Measurements from ENCODE around the gene QRICH2. TPM values are rescaled to one million over a fixed set of nuclear protein-coding genes. Genes with fewer than 3 reads are reported as not detected.

The QRICH2 gene
- total RNA-seq, 1 donor from 2014 or later = 3.8 TPM

DNA sequence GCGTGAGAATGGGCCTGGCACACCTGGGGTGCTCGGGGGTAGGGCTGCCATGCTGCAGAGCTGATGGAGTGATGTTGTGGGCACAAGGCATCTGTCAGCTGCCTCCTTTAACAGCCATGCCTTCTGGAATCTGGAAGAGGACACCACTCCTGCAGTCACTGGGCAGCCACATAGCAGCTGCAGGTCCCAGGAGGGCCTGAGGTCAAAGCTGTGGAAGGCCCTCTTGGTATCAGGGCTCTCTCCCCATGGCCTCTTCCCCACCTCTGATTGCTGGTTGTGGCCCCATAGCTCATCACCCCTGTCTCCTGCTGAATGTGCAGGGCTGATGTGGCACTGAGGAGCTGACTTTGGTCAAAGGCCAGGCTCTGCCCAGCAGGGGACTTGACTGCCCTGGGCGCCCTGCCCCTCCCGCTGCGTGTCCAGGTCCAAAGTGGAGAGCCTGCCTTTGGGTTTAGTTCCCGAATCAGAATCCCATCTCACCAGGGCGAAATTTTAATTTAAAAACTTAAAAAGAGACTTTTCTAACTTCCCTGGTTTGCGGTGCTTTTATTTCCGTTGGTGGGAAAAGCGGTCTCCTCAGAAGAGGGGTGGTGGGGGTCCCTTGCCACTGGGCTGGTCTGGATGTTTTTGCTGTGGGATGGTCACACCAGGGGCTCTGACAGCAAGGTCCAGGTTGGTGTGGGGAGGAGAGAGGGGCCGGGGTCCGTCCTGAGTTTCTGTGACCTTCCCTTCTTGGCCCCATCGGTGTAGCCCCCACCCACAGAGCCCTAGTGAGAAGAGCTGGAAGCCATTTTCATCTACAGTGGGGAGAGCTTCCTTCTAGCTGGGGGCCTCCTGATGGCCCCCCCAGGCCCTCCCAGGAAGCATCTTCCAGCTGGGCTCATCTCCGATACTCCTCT is 37.1 kb downstream of the QRICH2 start:
- Histone ChIP-seq H4K20me1 (ENCODE audit: insufficient read depth, low read length) (peaks cover 13% of the 10 kb centered on the region), H3K4me1 (ENCODE audit: insufficient read depth, low read length) (peaks cover 8% of the 10 kb centered on the region), H3K9ac (ENCODE audit: low read length) (no peak overlapping the region), H3K36me3 (ENCODE audit: insufficient read depth, low read length) (peaks cover 4% of the 10 kb centered on the region), H3K27ac (ENCODE audit: low read depth, low read length) (no peak overlapping the region), H2AFZ (ENCODE audit: low read depth, low read length) (no peak overlapping the region), H3K9me3 (ENCODE audit: insufficient read depth, low read depth, low read length) (no peaks in the 10 kb centered on the region), H3K4me3 (ENCODE audit: insufficient read depth, low read depth, low read length) (no peak overlapping the region), H3K79me2 (ENCODE audit: insufficient read depth, low read length) (peaks cover 39% of the 10 kb centered on the region), H3K4me2 (ENCODE audit: low read length) (no peak overlapping the region), H3K27me3 (ENCODE audit: insufficient read depth, low read length) (no peaks in the 10 kb centered on the region)
- Mint-ChIP-seq H3K36me3 (ENCODE audit: low read depth, unreplicated experiment) (no peaks in the 10 kb centered on the region), H3K4me3 (ENCODE audit: unreplicated experiment) (no peak overlapping the region), H3K4me1 (ENCODE audit: low read depth, unreplicated experiment) (peaks cover 14% of the 10 kb centered on the region), H3K27ac (ENCODE audit: unreplicated experiment) (no peak overlapping the region), H3K9me3 (ENCODE audit: unreplicated experiment) (no peaks in the 10 kb centered on the region), H3K27me3 (ENCODE audit: low read depth, unreplicated experiment) (no peaks in the 10 kb centered on the region)
- DNase-seq (ENCODE audit: low read depth) (no peak), FAIRE-seq (no peak)
- no peak for TF ChIP-seq EZH2 (IDR thresholded peaks at IDR 0.05; ENCODE audit: insufficient read depth, low read length)
- TF ChIP-seq, protein P1, sequence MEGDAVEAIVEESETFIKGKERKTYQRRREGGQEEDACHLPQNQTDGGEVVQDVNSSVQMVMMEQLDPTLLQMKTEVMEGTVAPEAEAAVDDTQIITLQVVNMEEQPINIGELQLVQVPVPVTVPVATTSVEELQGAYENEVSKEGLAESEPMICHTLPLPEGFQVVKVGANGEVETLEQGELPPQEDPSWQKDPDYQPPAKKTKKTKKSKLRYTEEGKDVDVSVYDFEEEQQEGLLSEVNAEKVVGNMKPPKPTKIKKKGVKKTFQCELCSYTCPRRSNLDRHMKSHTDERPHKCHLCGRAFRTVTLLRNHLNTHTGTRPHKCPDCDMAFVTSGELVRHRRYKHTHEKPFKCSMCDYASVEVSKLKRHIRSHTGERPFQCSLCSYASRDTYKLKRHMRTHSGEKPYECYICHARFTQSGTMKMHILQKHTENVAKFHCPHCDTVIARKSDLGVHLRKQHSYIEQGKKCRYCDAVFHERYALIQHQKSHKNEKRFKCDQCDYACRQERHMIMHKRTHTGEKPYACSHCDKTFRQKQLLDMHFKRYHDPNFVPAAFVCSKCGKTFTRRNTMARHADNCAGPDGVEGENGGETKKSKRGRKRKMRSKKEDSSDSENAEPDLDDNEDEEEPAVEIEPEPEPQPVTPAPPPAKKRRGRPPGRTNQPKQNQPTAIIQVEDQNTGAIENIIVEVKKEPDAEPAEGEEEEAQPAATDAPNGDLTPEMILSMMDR (IDR thresholded peaks at IDR 0.05; ENCODE audit: insufficient read depth, low read depth, low read length) = no peak

DNA sequence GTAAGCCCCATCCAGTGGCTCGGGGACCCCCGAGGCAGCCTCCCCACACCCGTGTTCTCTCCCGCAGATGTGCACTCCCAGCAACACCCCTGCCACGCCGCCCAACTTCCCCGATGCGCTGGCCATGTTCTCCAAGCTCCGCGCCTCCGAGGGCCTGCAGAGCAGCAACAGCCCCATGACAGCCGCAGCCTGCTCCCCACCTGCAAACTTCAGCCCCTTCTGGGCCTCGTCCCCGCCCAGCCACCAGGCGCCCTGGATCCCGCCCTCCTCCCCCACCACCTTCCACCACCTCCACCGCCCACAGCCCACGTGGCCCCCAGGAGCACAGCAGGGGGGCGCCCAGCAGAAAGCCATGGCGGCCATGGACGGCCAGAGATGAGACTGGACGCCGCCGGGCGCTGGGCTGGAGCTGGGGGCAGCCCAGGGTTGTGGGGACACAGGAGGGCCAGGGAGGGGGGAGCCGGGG is 37.9 kb downstream of the QRICH2 start:
- H3K4me2 ChIP-seq (ENCODE audit: low read length) = no peak overlapping the region
- peaks cover 13% of the 10 kb centered on the region for H4K20me1 ChIP-seq (ENCODE audit: insufficient read depth, low read length)
- peaks cover 44% of the 10 kb centered on the region for H3K79me2 ChIP-seq (ENCODE audit: insufficient read depth, low read length)
- peaks cover 4% of the 10 kb centered on the region for H3K36me3 ChIP-seq (ENCODE audit: insufficient read depth, low read length)
- Mint-ChIP-seq H3K27ac (ENCODE audit: unreplicated experiment) (no peak overlapping the region), H3K27me3 (ENCODE audit: low read depth, unreplicated experiment) (no peaks in the 10 kb centered on the region), H3K4me1 (ENCODE audit: low read depth, unreplicated experiment) (peaks cover 14% of the 10 kb centered on the region), H3K4me3 (ENCODE audit: unreplicated experiment) (no peak overlapping the region), H3K9me3 (ENCODE audit: unreplicated experiment) (no peaks in the 10 kb centered on the region), H3K36me3 (ENCODE audit: low read depth, unreplicated experiment) (no peaks in the 10 kb centered on the region)
- no peaks in the 10 kb centered on the region for H3K27me3 ChIP-seq (ENCODE audit: insufficient read depth, low read length)
- H3K4me1 ChIP-seq (ENCODE audit: insufficient read depth, low read length) = peaks cover 8% of the 10 kb centered on the region
- H3K9me3 ChIP-seq (ENCODE audit: insufficient read depth, low read depth, low read length) = no peaks in the 10 kb centered on the region
- no peak for FAIRE-seq
- H3K9ac ChIP-seq (ENCODE audit: low read length) = no peak overlapping the region
- no peak overlapping the region for H2AFZ ChIP-seq (ENCODE audit: low read depth, low read length)
- H3K4me3 ChIP-seq (ENCODE audit: insufficient read depth, low read depth, low read length) = no peak overlapping the region
- no peak for DNase-seq (ENCODE audit: low read depth)
- TF ChIP-seq, protein P1 (IDR thresholded peaks at IDR 0.05; ENCODE audit: insufficient read depth, low read depth, low read length) = no peak
- no peak for TF ChIP-seq EZH2 (IDR thresholded peaks at IDR 0.05; ENCODE audit: insufficient read depth, low read length)
- no peak overlapping the region for H3K27ac ChIP-seq (ENCODE audit: low read depth, low read length)

Measured in astrocyte (in vitro differentiated cells and primary cell).